Measurements from ENCODE around the gene PSME3IP1.

Gene PSME3IP1

GRCh38 chr16:57104706-57105105 is 81.1 kb downstream of the PSME3IP1 start:
- H3K9ac ChIP-seq (ENCODE audit: low read length), result no peak overlapping the region
- TF ChIP-seq EZH2 (IDR thresholded peaks at IDR 0.05; ENCODE audit: borderline replicate concordance, low read length) (no peak), CTCF (IDR thresholded peaks at IDR 0.05; ENCODE audit: low read length) (no peak)
- H3K27ac ChIP-seq (ENCODE audit: low read depth, low read length, poor library complexity, severe bottlenecking), result no peak overlapping the region

GRCh38 chr16:57102888-57103851 is 82.7 kb downstream of the PSME3IP1 start:
- Histone ChIP-seq H3K4me3 (ENCODE audit: low read depth, low read length, poor library complexity, severe bottlenecking) (no peak overlapping the region), H3K4me1 (ENCODE audit: insufficient read depth, low read length, severe bottlenecking) (peaks cover 3% of the 10 kb centered on the region), H3K27ac (ENCODE audit: low read depth, low read length, poor library complexity, severe bottlenecking) (no peak overlapping the region), H3K36me3 (ENCODE audit: insufficient read depth, low read length) (no peaks in the 10 kb centered on the region), H3F3A (ENCODE audit: insufficient read depth, low read length) (no peaks in the 10 kb centered on the region), H3K9ac (ENCODE audit: low read length) (no peak overlapping the region), H3K9me3 (ENCODE audit: low read length) (no peaks in the 10 kb centered on the region), H3K79me2 (ENCODE audit: insufficient read depth, low read length) (no peaks in the 10 kb centered on the region), H4K20me1 (ENCODE audit: insufficient read depth, low read length) (no peaks in the 10 kb centered on the region), H3K9me2 (ENCODE audit: low read depth, low read length) (no peaks in the 10 kb centered on the region), H2AFZ (ENCODE audit: low read length) (no peak overlapping the region), H3K27me3 (ENCODE audit: insufficient read depth, low read length) (0 out of 2 replicates have a peak, but pooled peaks cover 5% of the 10 kb centered on the region), H3K4me2 (ENCODE audit: low read length) (no peak overlapping the region)
- TF ChIP-seq CTCF (IDR thresholded peaks at IDR 0.05; ENCODE audit: low read length) (no peak), EZH2 (IDR thresholded peaks at IDR 0.05; ENCODE audit: borderline replicate concordance, low read length) (no peak)

More at GRCh38 chr16:57104706-57105105, 81.1 kb downstream of the PSME3IP1 start:
- no peaks in the 10 kb centered on the region for H4K20me1 ChIP-seq (ENCODE audit: insufficient read depth, low read length)
- H3K9me3 ChIP-seq (ENCODE audit: low read length), result no peaks in the 10 kb centered on the region
- H3K4me3 ChIP-seq (ENCODE audit: low read depth, low read length, poor library complexity, severe bottlenecking), result no peak overlapping the region
- H3F3A ChIP-seq (ENCODE audit: insufficient read depth, low read length), result no peaks in the 10 kb centered on the region
- no peaks in the 10 kb centered on the region for H3K9me2 ChIP-seq (ENCODE audit: low read depth, low read length)
- peaks cover 3% of the 10 kb centered on the region for H3K4me1 ChIP-seq (ENCODE audit: insufficient read depth, low read length, severe bottlenecking)
- no peaks in the 10 kb centered on the region for H3K36me3 ChIP-seq (ENCODE audit: insufficient read depth, low read length)
- H2AFZ ChIP-seq (ENCODE audit: low read length), result no peak overlapping the region
- H3K4me2 ChIP-seq (ENCODE audit: low read length), result no peak overlapping the region
- 0 out of 2 replicates have a peak, but pooled peaks cover 3% of the 10 kb centered on the region for H3K27me3 ChIP-seq (ENCODE audit: insufficient read depth, low read length)
- H3K79me2 ChIP-seq (ENCODE audit: insufficient read depth, low read length), result no peaks in the 10 kb centered on the region

All from OCI-LY1 (cell line).